ENCODE measurements around the gene APOL6. TPM values are rescaled to one million over a fixed set of nuclear protein-coding genes. Genes with fewer than 3 reads are reported as not detected.

The APOL6 gene
- polyA plus RNA-seq, 2 of the 4 experiments (the other 2 are of a cell fraction): 1.3 to 2.7 TPM

GRCh38 chr22:35717572-35717971 lies 69.3 kb downstream of the APOL6 start, which contains the start of gene APOL5:
Gene APOL5 (plus strand): TSS chr22:35717872. CDS start chr22:35717872, 0 bp downstream.
- 62% methylated on average over 3 of the region's 3 CpGs for WGBS (ENCODE audit: missing lambda C conversion rate)
- Histone ChIP-seq H3K27ac (no peak within 1 kb of the TSS), H3K4me1 (no peaks in the 10 kb centered on the region), H3K9me3 (no peaks in the 10 kb centered on the region), H3K4me3 (no peak within 1 kb of the TSS), H3K4me2 (no peak within 1 kb of the TSS)
- POLR2A ChIA-PET: interaction anchor here (0.7 kb wide), 1 partner anchor 122 kb away, joined by 5 read pairs; no protein-coding TSS in a partner anchor
- DNase-seq (ENCODE audit: low read depth in 1 of 2, low spot score in 1 of 2) (no peak), FAIRE-seq (no peak), ATAC-seq (no peak)
- TF ChIP-seq EHF (CRISPR knock-in tag; IDR thresholded peaks at IDR 0.05) (no peak), TFCP2L1 (CRISPR knock-in tag; IDR thresholded peaks at IDR 0.05) (no peak), CBX8 (IDR thresholded peaks at IDR 0.05) (no peak), RFX5 (IDR thresholded peaks at IDR 0.05) (no peak), MAZ (IDR thresholded peaks at IDR 0.05; ENCODE audit: borderline replicate concordance, low read depth, low read length) (no peak), JUNB (IDR thresholded peaks at IDR 0.05) (no peak), ESRRA (IDR thresholded peaks at IDR 0.05; ENCODE audit: borderline replicate concordance, low read length) (no peak), ZNF302 (CRISPR knock-in tag; IDR thresholded peaks at IDR 0.05) (no peak), EP300 (IDR thresholded peaks at IDR 0.05) (no peak), ZC3H11A (IDR thresholded peaks at IDR 0.05) (no peak), PBX3 (IDR thresholded peaks at IDR 0.05) (no peak), TP53 (CRISPR knock-in tag; IDR thresholded peaks at IDR 0.05) (no peak), NFE2L2 (conservative IDR thresholded peaks at IDR 0.05; ENCODE audit: low read length) (no peak), RAD21 (conservative IDR thresholded peaks at IDR 0.05 in 1 of 2, IDR thresholded peaks at IDR 0.05 in 1 of 2) (no peak), PHF8 (IDR thresholded peaks at IDR 0.05; ENCODE audit: borderline replicate concordance, low read depth) (no peak), HOXA7 (CRISPR knock-in tag; IDR thresholded peaks at IDR 0.05) (no peak), E2F6 (IDR thresholded peaks at IDR 0.05; ENCODE audit: borderline replicate concordance, low read depth) (no peak), FOSB (CRISPR knock-in tag; IDR thresholded peaks at IDR 0.05) (no peak)
- CTCF ChIA-PET: interaction anchor here (0.6 kb wide), 1 partner anchor 407 kb away, joined by 3 read pairs; no protein-coding TSS in a partner anchor

Other genes starting within 250 kb of the APOL6 start
- gene MCM5, start 248.3 kb upstream of the APOL6 start, polyA plus RNA-seq (2011; rRNA removed): 44.5 and 50.2 TPM in 2 replicates
- gene MCM5, start 248.3 kb upstream of the APOL6 start, polyA plus RNA-seq (2017; fragmentation: RNase III; extraction: RNeasy Plus Mini Kit Qiagen cat#74134 plus additional on column Dnase treatment): 94.4 to 99.1 TPM (median 98.1 TPM) in 3 replicates
- 0.61 and 0.93 TPM in 2 replicates for gene RASD2, start 107.6 kb upstream of the APOL6 start, polyA plus RNA-seq (2011; rRNA removed)
- 1.2 to 1.4 TPM (median 1.3 TPM) in 3 replicates for gene RASD2, start 107.6 kb upstream of the APOL6 start, polyA plus RNA-seq (2017; fragmentation: RNase III; extraction: RNeasy Plus Mini Kit Qiagen cat#74134 plus additional on column Dnase treatment)
- 9.5 and 12.1 TPM in 2 replicates for gene MB, start 31.1 kb upstream of the APOL6 start, polyA plus RNA-seq (2011; rRNA removed)
- 6.9 to 9.2 TPM (median 8.5 TPM) in 3 replicates for gene MB, start 31.1 kb upstream of the APOL6 start, polyA plus RNA-seq (2017; fragmentation: RNase III; extraction: RNeasy Plus Mini Kit Qiagen cat#74134 plus additional on column Dnase treatment)
- not detected in 2 replicates for gene APOL5, start 69.4 kb downstream of the APOL6 start, polyA plus RNA-seq (2011; rRNA removed)
- not detected in 3 replicates for gene APOL5, start 69.4 kb downstream of the APOL6 start, polyA plus RNA-seq (2017; fragmentation: RNase III; extraction: RNeasy Plus Mini Kit Qiagen cat#74134 plus additional on column Dnase treatment)